HepG2 (cell line): ENCODE measurements around the gene ARHGAP26. TPM values are rescaled to one million over a fixed set of nuclear protein-coding genes. Genes with fewer than 3 reads are reported as not detected.

ENCODE experiments used
- ATF1 ChIP-seq: IDR thresholded peaks from 2 replicates; pipeline ENCODE4 v1.6.1; 2016; ENCODE audit warnings: mild to moderate bottlenecking, control low read depth
- ATRX ChIP-seq: sonication (generic); formaldehyde crosslinking; IDR thresholded peaks from 2 replicates; pipeline ENCODE4 v1.4.0; 2020; ENCODE audit warnings: missing genetic modification reagents, borderline replicate concordance
- CBX5 ChIP-seq: sonication (generic); formaldehyde crosslinking; IDR thresholded peaks from 2 replicates; pipeline ENCODE4 v1.4.0; 2020; ENCODE audit warnings: missing genetic modification reagents, borderline replicate concordance
- CENPBD1 ChIP-seq: sonication (generic); formaldehyde crosslinking; IDR thresholded peaks from 2 replicates; pipeline ENCODE4 v1.8.0; 2022; ENCODE audit warnings: missing genetic modification reagents, low read depth, mild to moderate bottlenecking, borderline replicate concordance
- CENPT ChIP-seq: sonication (generic); formaldehyde crosslinking; IDR thresholded peaks from 2 replicates; pipeline ENCODE4 v1.8.0; 2022; ENCODE audit warnings: low read depth, mild to moderate bottlenecking, moderate library complexity, missing genetic modification reagents
- EED ChIP-seq: sonication (generic); formaldehyde crosslinking; IDR thresholded peaks from 2 replicates; pipeline ENCODE4 v1.5.0; 2020; ENCODE audit warnings: mild to moderate bottlenecking, missing genetic modification reagents
- ETV5 ChIP-seq: IDR thresholded peaks from 2 replicates; pipeline ENCODE4 v1.6.1; 2018; ENCODE audit warnings: missing biosample characterization, missing genetic modification reagents, inconsistent platforms, borderline replicate concordance
- FOXJ3 ChIP-seq: sonication (generic); formaldehyde crosslinking; IDR thresholded peaks from 2 replicates; pipeline ENCODE4 v1.4.0; 2020; ENCODE audit warnings: missing genetic modification reagents, mild to moderate bottlenecking, borderline replicate concordance
- KAT2B ChIP-seq: fragments of 150-350 bp; IDR thresholded peaks from 2 replicates; pipeline ENCODE4 v1.6.1; 2014; ENCODE audit warnings: low read depth, low read length, borderline replicate concordance
- KAT8 ChIP-seq: IDR thresholded peaks from 2 replicates; pipeline ENCODE4 v1.6.1; 2016; ENCODE audit warnings: missing genetic modification reagents, missing compliant biosample characterization
- MAX ChIP-seq: IDR thresholded peaks from 2 replicates; pipeline ENCODE4 v1.6.1; 2012; ENCODE audit warnings: inconsistent platforms
- MED13 ChIP-seq: sonication (generic); formaldehyde crosslinking; IDR thresholded peaks from 2 replicates; pipeline ENCODE4 v1.5.0; 2020; ENCODE audit warnings: missing genetic modification reagents
- NFKB2 ChIP-seq: sonication (generic); formaldehyde crosslinking; IDR thresholded peaks from 2 replicates; pipeline ENCODE4 v1.4.0; 2020; ENCODE audit warnings: missing genetic modification reagents, borderline replicate concordance
- NR3C1 ChIP-seq: sonication (generic); formaldehyde crosslinking; IDR thresholded peaks from 2 replicates; pipeline ENCODE4 v1.4.0; 2020; ENCODE audit warnings: missing genetic modification reagents
- POLR2AphosphoS5 ChIP-seq: IDR thresholded peaks from 2 replicates; pipeline ENCODE4 v1.6.1; 2012; ENCODE audit warnings: low read depth, low read length
- RFX5 ChIP-seq: IDR thresholded peaks from 2 replicates; pipeline ENCODE4 v1.6.1; 2011; ENCODE audit warnings: low read depth, low read length, improper control_type of control experiment
- RFXAP ChIP-seq: sonication (generic); formaldehyde crosslinking; IDR thresholded peaks from 2 replicates; pipeline ENCODE4 v1.4.0; 2020; ENCODE audit warnings: missing genetic modification reagents, borderline replicate concordance
- SNAPC2 ChIP-seq: sonication (generic); formaldehyde crosslinking; IDR thresholded peaks from 2 replicates; pipeline ENCODE4 v1.8.1; 2022; ENCODE audit warnings: mild to moderate bottlenecking, missing genetic modification reagents
- ZBTB46 ChIP-seq: sonication (generic); formaldehyde crosslinking; IDR thresholded peaks from 2 replicates; pipeline ENCODE4 v1.4.0; 2020; ENCODE audit warnings: mild to moderate bottlenecking, missing genetic modification reagents, borderline replicate concordance
- ZKSCAN8 ChIP-seq: IDR thresholded peaks from 2 replicates; pipeline ENCODE4 v1.6.1; 2016; ENCODE audit warnings: borderline replicate concordance, missing genetic modification reagents, missing compliant biosample characterization
- ZNF24 ChIP-seq: fragments of 450-650 bp; IDR thresholded peaks from 2 replicates; pipeline ENCODE4 v1.6.1; 2017; ENCODE audit warnings: antibody characterized with exemption, mild to moderate bottlenecking
- ZNF260 ChIP-seq: sonication (generic); formaldehyde crosslinking; IDR thresholded peaks from 2 replicates; pipeline ENCODE4 v1.4.0; 2020; ENCODE audit warnings: missing genetic modification reagents, low read depth, mild to moderate bottlenecking, borderline replicate concordance
- ZNF510 ChIP-seq: sonication (generic); formaldehyde crosslinking; IDR thresholded peaks from 2 replicates; pipeline ENCODE4 v1.4.0; 2020; ENCODE audit warnings: low read depth, mild to moderate bottlenecking, missing genetic modification reagents
- ZNF720 ChIP-seq: sonication (generic); formaldehyde crosslinking; IDR thresholded peaks from 2 replicates; pipeline ENCODE4 v1.4.0; 2020; ENCODE audit warnings: missing genetic modification reagents
- ZNF772 ChIP-seq: sonication (generic); formaldehyde crosslinking; IDR thresholded peaks from 2 replicates; pipeline ENCODE4 v1.5.0; 2020; ENCODE audit warnings: mild to moderate bottlenecking, missing genetic modification reagents
- ZXDC ChIP-seq: sonication (generic); formaldehyde crosslinking; IDR thresholded peaks from 2 replicates; pipeline ENCODE4 v1.5.0; 2020; ENCODE audit warnings: mild to moderate bottlenecking, missing genetic modification reagents
- polyA plus RNA-seq, 8 experiments: library from polyadenylated mRNA; depleted of rRNA in 3 of 8; stranded (reverse) in 7 of 8; unstranded in 1 of 8; fragments of >200 nt; fragmentation: Illumina TruSeq in 4 of 8; extraction: Trizol in 4 of 8; gene quantifications; 2 replicates each; pipeline versions ENCODE4 v1.2.1 to v1.2.3, GENCODE V29; 2011 to 2016; ENCODE audit warnings: low read depth in 4 of 8, missing spikeins in 1 of 8, mixed read lengths in 1 of 8; ENCODE audit not compliant: insufficient read depth in 1 of 8
- total RNA-seq, 5 experiments: library from RNA; depleted of rRNA; stranded (reverse); fragments of >200 nt; fragmentation: Illumina TruSeq; extraction: Trizol; gene quantifications; 2 replicates each; pipeline ENCODE4 v1.2.3, GENCODE V29; 2016; ENCODE audit warnings: low read depth in 1 of 5

Gene ARHGAP26
- total and polyA plus RNA-seq, 2 of the 13 experiments (the other 11 are each of a cell fraction or from before 2014, with no cell fraction given) = 9.6 to 18.2 TPM

- peak; percentile 40; the same call in 1 of the 2 replicates for TF ChIP-seq ZNF772
- no peak for TF ChIP-seq EED (CRISPR knock-in tag)
- TF ChIP-seq ZXDC (CRISPR knock-in tag) = no peak
- TF ChIP-seq ZNF260 (CRISPR knock-in tag) = no peak
- TF ChIP-seq MAX = peak; percentile 32; the same call in 1 of the 2 replicates
- TF ChIP-seq CENPT (CRISPR knock-in tag) = no peak
- TF ChIP-seq POLR2AphosphoS5 = 0 out of 2 replicates have a peak, but pooled peaks have one; percentile 43
- no peak for TF ChIP-seq RFX5
- TF ChIP-seq ZBTB46 (CRISPR knock-in tag) = no peak
- TF ChIP-seq CBX5 (CRISPR knock-in tag) = peak; percentile 85; the same call in 1 of the 2 replicates
- TF ChIP-seq NR3C1 (CRISPR knock-in tag) = no peak
- no peak for TF ChIP-seq ZNF24
- TF ChIP-seq CENPBD1 (CRISPR knock-in tag) = 0 out of 2 replicates have a peak, but pooled peaks have one; percentile 55
- TF ChIP-seq SNAPC2 (CRISPR knock-in tag) = no peak; the same call in 1 of the 2 replicates
- no peak for TF ChIP-seq NFKB2
- no peak for TF ChIP-seq ZNF720 (CRISPR knock-in tag)
- TF ChIP-seq FOXJ3 (CRISPR knock-in tag) = peak; percentile 57; the same call in 1 of the 2 replicates
- TF ChIP-seq KAT2B = no peak
- peak; percentile 48 for TF ChIP-seq ATF1
- peak; percentile 50; the same call in 1 of the 2 replicates for TF ChIP-seq RFXAP (CRISPR knock-in tag)
- no peak for TF ChIP-seq MED13 (CRISPR knock-in tag)
- TF ChIP-seq ATRX (CRISPR knock-in tag) = no peak
- TF ChIP-seq ETV5 (CRISPR knock-in tag) = peak; percentile 89
- no peak for TF ChIP-seq ZNF510 (CRISPR knock-in tag)
- TF ChIP-seq KAT8 (CRISPR knock-in tag) = peak; percentile 72
- TF ChIP-seq ZKSCAN8 (CRISPR knock-in tag) = 0 out of 2 replicates have a peak, but pooled peaks have one; percentile 53
Measured at GRCh38 chr5:142981886-142982820, 212.0 kb downstream of the ARHGAP26 start (continued).
